ENCODE measurements around the gene LRRTM3. TPM values are rescaled to one million over a fixed set of nuclear protein-coding genes. Genes with fewer than 3 reads are reported as not detected.

Gene LRRTM3
- not detected for total RNA-seq

GRCh38 chr10:66925896-66926715, at the start of gene LRRTM3:
LRRTM3 (plus strand) TSS chr10:66926036.
- H3K4me3 ChIP-seq, result peak within 1 kb of the TSS in 1 of 2 donors; percentile 16
- DNase-seq (ENCODE audit: low spot score in 2 of 2), result no peak
- TF ChIP-seq CTCF (IDR thresholded peaks at IDR 0.05), result peak in 2 of 3 experiments; percentile 45 to 56

GRCh38 chr10:66877361-66877760, 48.5 kb upstream of the LRRTM3 start:
- H3K4me3 ChIP-seq, result no peak overlapping the region
- H3K9me3 ChIP-seq, result no peaks in the 10 kb centered on the region
- no peak for TF ChIP-seq CTCF (IDR thresholded peaks at IDR 0.05)
- H3K36me3 ChIP-seq, result no peaks in the 10 kb centered on the region
- intact Hi-C loops (cut with DNase I), result no loop called here
- no peak for DNase-seq (ENCODE audit: low spot score in 2 of 2)
- no peaks in the 10 kb centered on the region for H3K4me1 ChIP-seq
- no peaks in the 10 kb centered on the region for H3K27me3 ChIP-seq
- no peak overlapping the region for H3K27ac ChIP-seq

More at GRCh38 chr10:66925896-66926715, at the start of gene LRRTM3:
- no peaks in the 10 kb centered on the region for H3K36me3 ChIP-seq
- H3K27ac ChIP-seq, result no peak within 1 kb of the TSS
- H3K27me3 ChIP-seq, result no peaks in the 10 kb centered on the region
- peaks cover 0 to 5% of the 10 kb centered on the region in 2 donors for H3K4me1 ChIP-seq
- intact Hi-C loops (cut with DNase I), result no loop called here
- no peaks in the 10 kb centered on the region for H3K9me3 ChIP-seq

GRCh38 chr10:66880292-66880691, 45.5 kb upstream of the LRRTM3 start:
- no peak for TF ChIP-seq CTCF (IDR thresholded peaks at IDR 0.05)
- DNase-seq (ENCODE audit: low spot score in 2 of 2), result no peak
- Histone ChIP-seq H3K27ac (no peak overlapping the region), H3K36me3 (no peaks in the 10 kb centered on the region), H3K9me3 (no peaks in the 10 kb centered on the region), H3K4me3 (no peak overlapping the region), H3K27me3 (no peaks in the 10 kb centered on the region), H3K4me1 (no peaks in the 10 kb centered on the region)
- intact Hi-C loops (cut with DNase I), result no loop called here

- Histone ChIP-seq H3K9me3 (no peaks in the 10 kb centered on the region), H3K36me3 (no peaks in the 10 kb centered on the region), H3K4me3 (no peak overlapping the region), H3K27me3 (no peaks in the 10 kb centered on the region), H3K27ac (no peak overlapping the region), H3K4me1 (no peaks in the 10 kb centered on the region)
- no peak for DNase-seq (ENCODE audit: low spot score in 2 of 2)
- no peak for TF ChIP-seq CTCF (IDR thresholded peaks at IDR 0.05)
- intact Hi-C loops (cut with DNase I), result no loop called here
Observed at GRCh38 chr10:66880826-66881225, 45.0 kb upstream of the LRRTM3 start.

- intact Hi-C loops (cut with DNase I), result no loop called here
- Histone ChIP-seq H3K27me3 (no peaks in the 10 kb centered on the region), H3K36me3 (no peaks in the 10 kb centered on the region), H3K4me3 (no peak overlapping the region), H3K4me1 (no peaks in the 10 kb centered on the region), H3K27ac (no peak overlapping the region), H3K9me3 (no peaks in the 10 kb centered on the region)
- DNase-seq (ENCODE audit: low spot score in 2 of 2), result no peak
- no peak for TF ChIP-seq CTCF (IDR thresholded peaks at IDR 0.05)
Observed at GRCh38 chr10:66881814-66882213, 44.0 kb upstream of the LRRTM3 start.
